ENCODE data around the gene CHRNA3. TPM values are rescaled to one million over a fixed set of nuclear protein-coding genes. Genes with fewer than 3 reads are reported as not detected.
"Not testable (repeated sequence)": the region's sequence is repeated elsewhere in the genome, so short reads cannot be mapped to it uniquely, and the experiment has no call there.

The CHRNA3 gene
- total RNA-seq, 2 donors from 2014 or later: not detected

DNA sequence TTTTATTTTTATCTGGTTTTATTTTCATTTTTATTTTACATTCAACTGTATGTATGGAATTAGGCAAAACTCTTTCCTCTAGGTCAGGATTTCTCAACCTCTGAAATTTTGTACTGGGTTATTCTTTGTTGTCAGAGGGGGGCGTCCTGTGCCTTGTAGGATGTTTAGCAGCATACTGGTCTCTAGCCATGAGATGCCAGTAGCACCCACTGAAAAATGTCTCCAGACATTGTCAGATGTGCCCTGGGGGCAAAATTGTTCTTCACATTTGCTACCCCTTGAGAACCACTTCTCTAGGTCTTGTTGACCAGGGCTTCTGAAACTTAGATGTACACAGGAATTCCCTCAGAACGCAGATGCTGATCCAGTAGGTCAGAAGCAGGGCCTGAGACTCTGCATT, 50.1 kb downstream of the CHRNA3 start:
- intact Hi-C loops (cut with DNase I): no loop called here
- no peak for DNase-seq (ENCODE audit: low spot score)

DNA sequence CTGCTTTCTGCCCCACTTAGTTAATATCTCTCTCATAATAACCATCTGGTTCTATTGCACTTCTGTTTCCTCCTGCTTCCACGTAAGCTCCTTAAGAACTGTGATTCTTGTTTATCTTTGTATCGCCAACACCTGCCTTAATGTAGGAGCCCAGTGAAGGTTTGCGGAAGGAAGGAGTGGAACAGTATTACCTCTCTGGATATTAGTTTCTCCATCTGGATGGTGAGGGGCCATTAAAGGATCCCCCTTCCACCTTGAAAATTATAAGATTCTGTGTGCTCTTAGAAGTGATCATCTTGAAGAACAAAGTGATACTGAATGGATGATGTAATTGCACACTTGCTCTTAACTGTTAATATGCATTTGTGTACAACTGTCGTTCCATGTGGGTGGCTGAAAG, 53.3 kb downstream of the CHRNA3 start:
- no peak for DNase-seq (ENCODE audit: low spot score)
- intact Hi-C loops (cut with DNase I): no loop called here

DNA sequence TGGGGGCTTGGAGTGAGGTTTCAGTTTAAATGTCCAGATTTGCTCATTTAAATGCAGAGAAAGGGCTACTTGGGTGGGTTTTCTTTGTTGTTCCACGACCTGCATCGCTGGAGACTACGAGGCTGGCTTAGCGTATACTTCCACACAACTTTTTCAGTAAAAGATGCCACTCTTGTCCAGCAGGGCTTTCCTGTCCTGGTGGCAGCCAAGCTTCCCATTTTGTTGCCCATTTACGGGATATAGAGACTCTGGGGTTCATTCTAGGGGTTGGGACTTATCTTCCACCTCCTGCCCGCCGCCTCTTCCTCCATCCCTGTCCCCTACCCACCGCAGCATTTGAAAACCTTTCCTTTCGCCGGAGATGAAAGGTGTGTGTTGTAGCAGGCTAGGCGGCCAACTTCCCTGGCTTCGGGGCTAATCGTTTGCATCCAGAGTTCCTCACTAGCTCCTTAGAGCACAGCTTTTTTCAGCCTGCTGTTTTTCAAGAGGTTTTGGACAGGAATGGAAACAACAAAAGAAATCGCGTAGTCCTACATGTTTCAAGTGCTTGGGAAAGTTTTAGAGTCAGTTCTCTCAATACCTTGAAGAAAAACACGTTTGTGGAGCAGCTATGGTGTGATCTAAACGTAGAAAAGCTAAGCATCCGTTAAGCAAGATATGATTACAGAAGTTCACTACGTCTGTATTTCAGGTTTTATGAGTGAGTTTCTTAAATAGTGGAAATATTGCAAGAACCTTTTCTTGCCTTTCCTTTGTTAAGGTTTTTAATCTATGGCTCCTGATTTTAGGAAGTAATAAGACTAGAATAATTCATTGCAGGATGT, 54.6 kb downstream of the CHRNA3 start:
- no peak for DNase-seq (ENCODE audit: low spot score)
- intact Hi-C loops (cut with DNase I): no loop called here

DNA sequence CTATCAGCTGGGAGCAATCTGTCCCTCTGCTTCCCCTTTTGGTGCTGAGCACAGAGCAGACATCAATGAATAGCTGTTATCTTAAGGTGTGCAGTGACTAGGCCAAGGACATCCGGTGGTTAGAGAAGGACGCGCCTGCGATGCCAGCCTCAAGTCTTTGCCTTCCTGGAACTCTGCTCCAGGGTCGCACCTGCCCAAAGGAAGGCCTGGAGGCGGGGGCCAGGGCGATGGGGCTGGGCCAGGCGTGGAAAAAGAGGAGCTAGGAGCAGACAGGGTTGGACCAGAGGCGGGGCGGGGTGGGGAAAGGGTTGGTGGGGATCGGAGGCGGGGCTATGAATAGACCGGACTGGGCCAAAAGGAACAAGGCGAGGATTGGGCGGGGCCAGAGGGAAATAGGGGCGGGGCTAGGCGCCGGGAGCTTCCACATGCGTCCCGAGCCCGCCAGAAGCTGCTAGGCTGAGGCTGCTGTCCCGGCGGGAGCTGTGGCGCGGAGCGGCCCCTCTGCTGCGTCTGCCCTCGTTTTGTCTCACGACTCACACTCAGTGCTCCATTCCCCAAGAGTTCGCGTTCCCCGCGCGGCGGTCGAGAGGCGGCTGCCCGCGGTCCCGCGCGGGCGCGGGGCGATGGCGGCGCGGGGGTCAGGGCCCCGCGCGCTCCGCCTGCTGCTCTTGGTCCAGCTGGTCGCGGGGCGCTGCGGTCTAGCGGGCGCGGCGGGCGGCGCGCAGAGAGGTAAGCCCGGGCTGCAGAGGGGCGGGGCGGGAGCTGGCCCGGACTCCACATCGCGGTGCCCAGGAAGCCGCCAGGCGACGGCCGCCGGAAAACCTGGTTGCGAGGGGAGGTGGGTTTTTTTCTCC, 55.5 kb downstream of the CHRNA3 start, which contains the start of gene CHRNA5:
Gene CHRNA5 (plus strand): TSS at position 424 of the 854 bp plus-strand sequence. CDS start 200 bp downstream, at position 624.
- intact Hi-C loops (cut with DNase I): no loop called here
- peak; percentile 91 for DNase-seq (ENCODE audit: low spot score)

DNA sequence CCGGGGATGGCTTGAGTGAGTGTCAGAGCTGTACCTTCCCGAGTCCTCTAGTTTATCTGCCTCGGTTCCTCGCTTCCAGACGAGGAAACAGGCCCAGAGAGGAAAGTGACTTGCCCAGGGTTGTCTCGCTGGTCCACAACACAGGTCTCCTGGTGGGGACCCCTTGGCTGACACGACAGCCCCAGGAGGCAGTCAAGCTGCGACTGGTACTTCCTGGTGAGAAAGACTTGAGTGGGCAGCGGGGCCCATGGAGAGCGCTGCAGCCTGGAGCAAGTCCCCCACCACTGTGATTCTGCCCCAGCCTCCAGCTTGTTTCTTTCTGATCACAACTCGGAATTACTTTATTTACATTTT, 56.1 kb downstream of the CHRNA3 start:
- intact Hi-C loops (cut with DNase I): no loop called here
- DNase-seq (ENCODE audit: low spot score): no peak

DNA sequence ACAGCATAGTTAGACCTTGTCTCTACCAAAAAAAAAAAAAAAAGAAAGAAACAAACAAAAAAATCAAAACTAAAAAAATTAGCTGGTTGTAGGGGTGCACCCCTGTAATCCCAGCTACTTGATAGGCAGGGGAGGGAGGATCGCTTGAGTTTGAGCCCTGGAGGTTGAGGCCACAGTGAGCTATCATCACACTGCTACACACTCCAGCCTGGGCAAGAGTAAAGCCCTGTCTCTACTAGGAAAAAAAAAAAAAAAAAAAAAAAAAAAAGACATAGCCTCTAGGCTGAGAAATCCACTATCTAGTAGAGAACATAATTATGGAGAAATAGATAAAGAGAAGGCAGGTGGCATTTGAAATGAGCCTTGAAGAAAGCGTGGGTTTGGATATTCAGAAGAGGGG, 57.7 kb downstream of the CHRNA3 start:
- no peak for DNase-seq (ENCODE audit: low spot score)
- intact Hi-C loops (cut with DNase I): no loop called here

DNA sequence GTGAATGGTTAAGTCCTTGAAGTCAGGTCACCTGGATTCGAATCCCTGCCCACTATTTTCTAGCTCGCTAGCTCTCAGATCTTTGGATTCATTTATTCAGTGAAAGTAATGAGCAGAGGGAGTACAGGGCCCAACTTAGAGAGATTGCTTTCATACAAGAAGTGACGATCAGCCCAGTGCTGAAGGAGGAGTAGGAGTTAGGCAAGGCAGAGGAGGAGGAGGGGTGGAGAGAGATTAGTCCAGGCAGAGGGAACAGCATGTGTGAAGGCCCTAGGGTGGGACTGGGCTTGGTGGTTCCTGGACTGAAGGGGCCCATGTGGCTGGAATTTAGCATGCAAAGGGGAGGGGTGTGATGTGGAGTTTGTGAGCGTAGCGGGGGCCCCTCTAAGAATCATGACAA, 59.3 kb downstream of the CHRNA3 start:
- intact Hi-C loops (cut with DNase I): no loop called here
- no peak for DNase-seq (ENCODE audit: low spot score)

DNA sequence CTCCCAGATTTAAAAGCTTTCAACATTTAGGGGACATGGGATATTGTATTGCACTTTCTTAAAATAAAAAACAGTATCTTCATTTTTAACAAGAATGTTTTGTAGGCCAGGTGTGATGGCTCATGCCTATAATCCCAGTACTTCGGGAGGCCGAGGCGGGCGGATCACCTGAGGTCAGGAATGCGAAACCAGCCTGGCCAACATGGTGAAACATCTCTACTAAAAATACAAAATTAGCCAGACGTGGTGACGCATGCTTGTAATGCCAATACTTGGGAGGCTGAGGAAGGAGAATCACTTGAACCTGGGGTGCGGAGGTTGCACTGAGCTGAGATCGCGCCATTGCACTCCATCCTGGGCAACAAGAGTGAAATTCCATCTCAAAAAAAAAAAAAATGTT, 60.6 kb downstream of the CHRNA3 start:
- intact Hi-C loops (cut with DNase I); DNase-seq (ENCODE audit: low spot score): not testable (repeated sequence)

DNA sequence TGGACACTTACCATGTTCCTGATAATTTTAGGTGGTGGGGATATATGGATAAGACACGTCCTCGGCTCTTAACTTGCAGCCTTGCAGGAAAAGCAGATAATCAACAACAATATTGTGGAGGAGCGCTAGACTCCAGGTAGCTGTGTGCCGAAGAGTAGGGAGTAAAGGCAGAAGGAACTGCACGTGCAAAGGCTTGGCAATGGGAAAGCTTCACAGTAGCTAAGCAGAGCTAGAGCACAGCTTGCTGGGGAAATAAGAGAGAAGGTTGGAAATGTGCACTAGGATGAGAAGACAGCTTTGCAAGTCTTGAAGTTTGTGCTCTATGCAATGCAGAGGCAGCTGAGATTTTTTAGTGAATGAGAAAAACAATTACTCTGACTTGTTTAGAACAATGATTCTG, 68.2 kb downstream of the CHRNA3 start:
- intact Hi-C loops (cut with DNase I): no loop called here

DNA sequence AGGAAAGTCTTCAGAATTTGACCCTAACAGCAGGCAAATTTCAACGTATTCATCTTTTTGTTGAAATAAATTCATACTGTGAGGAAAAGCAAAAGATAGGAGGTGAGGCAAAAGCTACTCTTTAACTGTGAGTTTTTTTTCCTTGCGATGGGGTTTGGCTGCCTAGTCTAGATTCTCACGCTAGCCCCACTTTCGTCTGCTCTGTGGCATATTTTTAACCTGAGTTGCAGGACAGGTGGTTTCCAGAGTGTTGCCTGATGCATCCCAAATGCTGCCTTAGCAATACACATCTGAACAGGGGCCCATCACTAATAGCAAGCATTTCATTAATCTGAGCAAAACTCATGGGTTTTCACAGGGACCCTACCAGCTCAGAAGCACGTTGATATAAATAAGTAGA, 68.9 kb downstream of the CHRNA3 start:
- intact Hi-C loops (cut with DNase I): no loop called here
- no peak for DNase-seq (ENCODE audit: low spot score)

More for the DNA sequence above, 68.2 kb downstream of the CHRNA3 start:
- no peak for DNase-seq (ENCODE audit: low spot score)

DNA sequence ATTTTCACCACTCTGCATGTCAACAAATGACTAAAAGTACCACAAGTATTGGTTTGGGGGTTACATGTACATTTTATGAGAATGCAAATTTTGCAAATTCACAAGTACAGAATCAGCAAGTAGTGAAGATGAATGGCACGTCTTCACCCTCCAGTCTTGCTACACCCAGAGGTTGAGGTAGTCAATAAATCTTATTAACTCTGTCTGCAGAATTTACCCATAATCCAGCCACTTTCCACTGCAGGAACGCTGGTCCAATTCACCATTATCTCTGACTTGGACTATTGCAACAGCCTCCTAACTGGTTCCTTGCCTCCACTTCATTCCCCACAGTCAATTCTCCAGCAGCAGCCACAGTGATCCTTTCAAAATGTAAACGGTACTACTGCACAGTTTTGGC, 70.0 kb downstream of the CHRNA3 start:
- intact Hi-C loops (cut with DNase I): no loop called here
- DNase-seq (ENCODE audit: low spot score): no peak

DNA sequence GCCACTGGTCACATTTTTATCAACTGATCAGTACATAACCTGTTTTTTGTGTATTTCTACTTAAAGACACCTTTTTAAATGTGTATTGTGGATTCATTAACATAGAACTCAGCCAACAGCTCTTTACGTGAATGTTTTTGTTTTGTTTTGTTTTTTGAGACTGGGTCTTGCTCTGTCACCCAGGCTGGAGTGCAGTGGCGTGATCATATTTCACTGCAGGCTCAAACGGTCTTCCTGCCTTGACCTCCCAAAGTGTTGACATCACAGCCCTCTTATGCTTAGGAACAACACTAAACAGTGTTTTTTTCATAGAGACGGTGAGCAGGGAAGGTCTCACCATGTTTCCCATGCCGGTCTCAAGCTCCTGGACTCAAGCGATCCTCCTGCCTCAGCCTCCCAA, 70.6 kb downstream of the CHRNA3 start:
- DNase-seq (ENCODE audit: low spot score): no peak
- intact Hi-C loops (cut with DNase I): no loop called here

Other genes with a start within 250 kb of the CHRNA3 start
- 10 to 100 TPM; 37.8 to 43.1 TPM for gene IREB2, start 182.8 kb downstream of the CHRNA3 start, total RNA-seq
- gene HYKK, start 113.4 kb downstream of the CHRNA3 start, total RNA-seq: 1 to 10 TPM; 4.2 to 4.3 TPM
- gene PSMA4, start 80.6 kb downstream of the CHRNA3 start, total RNA-seq: 100 to 1,000 TPM; 120 to 144 TPM
- 1 to 10 TPM in 1 of 2 donors, under 1 TPM in 1; 0.74 to 3.1 TPM for gene CHRNA5, start 55.5 kb downstream of the CHRNA3 start, total RNA-seq
- not detected for gene CHRNB4, start 20.2 kb upstream of the CHRNA3 start, total RNA-seq
- gene ADAMTS7, start 190.5 kb upstream of the CHRNA3 start, total RNA-seq: 1 to 10 TPM; 6.7 to 8.9 TPM

Measured in posterior vena cava (tissue), 2 donors.